ENCODE measurements around the gene DNM3.
"Not testable (repeated sequence)": the region's sequence is repeated elsewhere in the genome, so short reads cannot be mapped to it uniquely, and the experiment has no call there.

The DNM3 gene

GRCh38 chr1:172054172-172054571 is 212.9 kb downstream of the DNM3 start:
- no peak for DNase-seq

GRCh38 chr1:172055816-172056419 is 214.6 kb downstream of the DNM3 start:
- DNase-seq, result not testable (repeated sequence)

- DNase-seq, result no peak
Observed at GRCh38 chr1:172068334-172068733, 227.0 kb downstream of the DNM3 start.

- DNase-seq, result no peak
Observed at GRCh38 chr1:172069051-172069450, 227.8 kb downstream of the DNM3 start.

- no peak for DNase-seq
Observed at GRCh38 chr1:172069534-172069933, 228.2 kb downstream of the DNM3 start.

GRCh38 chr1:172070055-172070454 is 228.8 kb downstream of the DNM3 start:
- no peak for DNase-seq

GRCh38 chr1:172071746-172072145 is 230.4 kb downstream of the DNM3 start:
- no peak for DNase-seq

GRCh38 chr1:172079859-172080258 is 238.6 kb downstream of the DNM3 start:
- not testable (repeated sequence) for DNase-seq

- DNase-seq, result no peak
Observed at GRCh38 chr1:172083191-172083590, 241.9 kb downstream of the DNM3 start.

GRCh38 chr1:172084876-172085275 is 243.6 kb downstream of the DNM3 start:
- no peak for DNase-seq

- DNase-seq, result no peak
Observed at GRCh38 chr1:172085317-172085716, 244.0 kb downstream of the DNM3 start.

GRCh38 chr1:172086137-172086536 is 244.8 kb downstream of the DNM3 start:
- DNase-seq, result no peak

GRCh38 chr1:172088256-172088655 is 247.0 kb downstream of the DNM3 start:
- DNase-seq, result no peak

GRCh38 chr1:172089768-172090510 is 248.6 kb downstream of the DNM3 start:
- no peak for DNase-seq

GRCh38 chr1:172090511-172090817 is 249.2 kb downstream of the DNM3 start:
- no peak for DNase-seq

GRCh38 chr1:172095846-172096245 is 254.5 kb downstream of the DNM3 start:
- no peak for DNase-seq

GRCh38 chr1:172105230-172105629 is 263.9 kb downstream of the DNM3 start:
- DNase-seq, result no peak

- no peak for DNase-seq
Observed at GRCh38 chr1:172107316-172107975, 266.1 kb downstream of the DNM3 start.

- no peak for DNase-seq
Observed at GRCh38 chr1:172108161-172108893, 267.0 kb downstream of the DNM3 start.

- no peak for DNase-seq
Observed at GRCh38 chr1:172109359-172109758, 268.1 kb downstream of the DNM3 start.

GRCh38 chr1:172112576-172112975 is 271.3 kb downstream of the DNM3 start:
- no peak for DNase-seq

- no peak for DNase-seq
Observed at GRCh38 chr1:172117800-172118199, 276.5 kb downstream of the DNM3 start.

- DNase-seq, result no peak
Observed at GRCh38 chr1:172118618-172119017, 277.3 kb downstream of the DNM3 start.

GRCh38 chr1:172119184-172119583 is 277.9 kb downstream of the DNM3 start:
- DNase-seq, result no peak

Measured in NCI-H2227 treated with DMSO at 0.1 percent for 48 hours (cell line).